ENCODE data around the gene BCAS3.

The BCAS3 gene

DNA sequence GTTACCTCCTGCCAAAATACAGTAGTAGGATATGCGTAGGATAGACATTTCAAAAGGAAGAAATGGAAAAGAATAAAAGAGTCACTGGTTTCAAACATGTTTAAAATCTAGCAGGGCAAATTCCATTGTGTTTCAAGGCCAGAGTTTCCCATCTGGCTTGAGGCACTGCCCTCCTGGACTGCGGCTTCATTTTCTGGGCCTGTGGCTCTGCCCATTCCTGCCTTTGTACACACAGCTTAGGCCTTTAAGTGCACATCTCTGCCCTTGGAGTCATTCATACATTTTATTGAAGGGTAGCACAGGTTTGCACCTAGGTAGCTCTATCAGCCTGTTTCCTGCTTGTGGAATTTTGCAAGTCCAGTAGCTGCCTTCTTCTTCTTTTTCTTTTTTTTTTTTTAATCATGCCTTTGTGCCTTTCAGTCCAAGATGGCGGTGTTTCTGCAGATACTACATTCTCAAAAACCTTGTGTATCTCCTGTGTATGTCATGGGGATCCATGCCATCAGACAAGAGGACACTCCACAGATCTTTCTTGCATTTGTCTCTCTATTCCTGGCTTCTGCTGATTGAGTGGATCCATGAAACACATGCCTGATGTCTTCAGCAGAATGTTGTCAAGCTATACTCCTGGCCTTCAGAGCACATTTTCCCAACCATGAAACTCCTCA, 282.9 kb downstream of the BCAS3 start:
- no peak overlapping the region for H3K9ac ChIP-seq (ENCODE audit: low read length)
- no peak overlapping the region for H4K8ac ChIP-seq (ENCODE audit: low read length)
- H2BK120ac ChIP-seq (ENCODE audit: low read depth, low read length), result no peak overlapping the region
- H4K91ac ChIP-seq (ENCODE audit: low read length), result peak overlapping the region; percentile 43
- peak overlapping the region in 1 of 2 experiments; percentile 61 for H2BK12ac ChIP-seq (ENCODE audit: low read length in 2 of 2)
- peaks cover 1% of the 10 kb centered on the region for H3K4me1 ChIP-seq (ENCODE audit: control insufficient read depth, insufficient read depth, low read depth, low read length)
- no peaks in the 10 kb centered on the region for H3K36me3 ChIP-seq (ENCODE audit: control insufficient read depth in 1 of 2, insufficient read depth in 2 of 2, low read depth in 1 of 2, low read length in 2 of 2)
- DNase-seq, result no peak
- 96% methylated on average over 3 of the region's 3 CpGs for WGBS
- H2AFZ ChIP-seq (ENCODE audit: low read depth, low read length), result no peak overlapping the region
- H3K27ac ChIP-seq (ENCODE audit: low read length, poor library complexity, severe bottlenecking), result no peak overlapping the region
- no peak overlapping the region for H3K4ac ChIP-seq (ENCODE audit: low read depth in 1 of 2, low read length in 2 of 2)
- peak overlapping the region in 1 of 2 experiments; percentile 26 for H3K18ac ChIP-seq (ENCODE audit: low read depth in 1 of 2, low read length in 2 of 2)
- H3K27me3 ChIP-seq (ENCODE audit: control insufficient read depth in 1 of 2, insufficient read depth in 1 of 2, low read length in 2 of 2), result no peaks in the 10 kb centered on the region
- H3K9me3 ChIP-seq (ENCODE audit: control insufficient read depth, low read length), result peaks cover 12% of the 10 kb centered on the region
- H3K14ac ChIP-seq (ENCODE audit: low read length in 2 of 2), result no peak overlapping the region
- no peak overlapping the region for H3K4me2 ChIP-seq (ENCODE audit: low read length, poor library complexity, severe bottlenecking)
- no peak overlapping the region for H2BK5ac ChIP-seq (ENCODE audit: low read depth, low read length, poor library complexity, severe bottlenecking)
- H3K79me1 ChIP-seq (replicated peaks; ENCODE audit: low read length, poor library complexity, severe bottlenecking), result no peaks in the 10 kb centered on the region
- H3K23ac ChIP-seq (ENCODE audit: low read length in 2 of 2), result no peak overlapping the region
- peak overlapping the region; percentile 68 for H2AK5ac ChIP-seq (ENCODE audit: low read length, severe bottlenecking)
- H3K4me3 ChIP-seq (ENCODE audit: insufficient read depth in 1 of 2, low read depth in 1 of 2, low read length in 2 of 2), result no peak overlapping the region
- no peak overlapping the region for H2BK15ac ChIP-seq (ENCODE audit: low read depth, poor library complexity, severe bottlenecking)

DNA sequence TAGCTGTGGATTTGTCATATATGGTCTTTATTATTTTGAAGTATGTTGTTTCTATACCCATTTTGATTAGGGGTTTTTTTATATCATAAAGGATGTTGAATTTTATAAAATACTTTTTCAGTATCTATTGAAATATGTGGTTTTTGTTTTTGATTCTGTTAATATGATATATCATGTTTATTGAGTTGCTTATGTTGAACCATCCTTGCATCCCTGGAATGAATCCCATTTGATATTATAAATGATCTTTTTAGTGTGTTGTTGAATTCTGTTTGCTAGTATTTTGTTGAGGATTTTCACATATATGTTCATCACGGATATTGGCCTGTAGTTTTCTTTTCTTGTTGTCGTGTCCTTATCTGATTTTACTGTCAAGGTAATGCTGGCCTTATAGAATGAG, 286.5 kb downstream of the BCAS3 start:
- H4K91ac ChIP-seq (ENCODE audit: low read length), result no peak overlapping the region
- H3K27ac ChIP-seq (ENCODE audit: low read length, poor library complexity, severe bottlenecking), result no peak overlapping the region
- 96% methylated on average over 2 of the region's 2 CpGs for WGBS
- no peak overlapping the region for H4K8ac ChIP-seq (ENCODE audit: low read length)
- no peaks in the 10 kb centered on the region for H3K36me3 ChIP-seq (ENCODE audit: control insufficient read depth in 1 of 2, insufficient read depth in 2 of 2, low read depth in 1 of 2, low read length in 2 of 2)
- H3K23ac ChIP-seq (ENCODE audit: low read length in 2 of 2), result no peak overlapping the region
- no peak for DNase-seq
- no peak overlapping the region for H3K4me2 ChIP-seq (ENCODE audit: low read length, poor library complexity, severe bottlenecking)
- peaks cover 4% of the 10 kb centered on the region for H3K79me1 ChIP-seq (replicated peaks; ENCODE audit: low read length, poor library complexity, severe bottlenecking)
- no peak overlapping the region for H3K4me3 ChIP-seq (ENCODE audit: insufficient read depth in 1 of 2, low read depth in 1 of 2, low read length in 2 of 2)
- no peak overlapping the region for H3K9ac ChIP-seq (ENCODE audit: low read length)
- H3K4me1 ChIP-seq (ENCODE audit: control insufficient read depth, insufficient read depth, low read depth, low read length), result no peaks in the 10 kb centered on the region
- H2BK15ac ChIP-seq (ENCODE audit: low read depth, poor library complexity, severe bottlenecking), result no peak overlapping the region
- H3K9me3 ChIP-seq (ENCODE audit: control insufficient read depth, low read length), result peaks cover 32% of the 10 kb centered on the region
- no peak overlapping the region for H2BK120ac ChIP-seq (ENCODE audit: low read depth, low read length)
- no peaks in the 10 kb centered on the region for H3K27me3 ChIP-seq (ENCODE audit: control insufficient read depth in 1 of 2, insufficient read depth in 1 of 2, low read length in 2 of 2)
- H3K14ac ChIP-seq (ENCODE audit: low read length in 2 of 2), result no peak overlapping the region
- H2AFZ ChIP-seq (ENCODE audit: low read depth, low read length), result no peak overlapping the region
- no peak overlapping the region for H2BK5ac ChIP-seq (ENCODE audit: low read depth, low read length, poor library complexity, severe bottlenecking)
- H3K4ac ChIP-seq (ENCODE audit: low read depth in 1 of 2, low read length in 2 of 2), result no peak overlapping the region
- H3K18ac ChIP-seq (ENCODE audit: low read depth in 1 of 2, low read length in 2 of 2), result no peak overlapping the region
- no peak overlapping the region for H2BK12ac ChIP-seq (ENCODE audit: low read length in 2 of 2)
- no peak overlapping the region for H2AK5ac ChIP-seq (ENCODE audit: low read length, severe bottlenecking)

DNA sequence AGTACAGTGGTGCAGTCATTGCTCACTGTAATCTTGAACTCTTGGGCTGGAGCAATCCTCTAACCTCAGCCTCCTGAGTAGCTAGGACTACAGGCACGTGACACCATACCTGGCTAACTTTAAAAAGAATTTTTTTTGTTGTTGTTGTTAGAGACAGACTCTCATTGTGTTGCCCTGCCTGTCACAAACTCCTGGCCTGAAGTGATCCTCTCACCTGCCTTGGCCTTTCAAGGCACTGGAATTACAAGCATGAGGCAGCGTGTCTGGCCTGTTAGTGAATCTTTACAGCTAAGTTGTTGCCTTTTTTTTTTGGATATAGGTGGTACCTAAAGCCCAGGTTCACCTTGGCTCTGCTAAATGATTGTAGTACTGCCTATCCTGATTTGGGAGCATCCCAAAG, 290.6 kb downstream of the BCAS3 start:
- H3K4me1 ChIP-seq (ENCODE audit: control insufficient read depth, insufficient read depth, low read depth, low read length), result no peaks in the 10 kb centered on the region
- no peak overlapping the region for H2AFZ ChIP-seq (ENCODE audit: low read depth, low read length)
- H3K79me1 ChIP-seq (replicated peaks; ENCODE audit: low read length, poor library complexity, severe bottlenecking), result peaks cover 4% of the 10 kb centered on the region
- no peak overlapping the region for H3K18ac ChIP-seq (ENCODE audit: low read depth in 1 of 2, low read length in 2 of 2)
- no peak overlapping the region for H2BK5ac ChIP-seq (ENCODE audit: low read depth, low read length, poor library complexity, severe bottlenecking)
- H3K9ac ChIP-seq (ENCODE audit: low read length), result no peak overlapping the region
- peak overlapping the region; percentile 49 for H2BK120ac ChIP-seq (ENCODE audit: low read depth, low read length)
- H3K14ac ChIP-seq (ENCODE audit: low read length in 2 of 2), result no peak overlapping the region
- no peak overlapping the region for H3K4ac ChIP-seq (ENCODE audit: low read depth in 1 of 2, low read length in 2 of 2)
- H3K23ac ChIP-seq (ENCODE audit: low read length in 2 of 2), result no peak overlapping the region
- no peaks in the 10 kb centered on the region for H3K27me3 ChIP-seq (ENCODE audit: control insufficient read depth in 1 of 2, insufficient read depth in 1 of 2, low read length in 2 of 2)
- no peak overlapping the region for H2BK12ac ChIP-seq (ENCODE audit: low read length in 2 of 2)
- no peak overlapping the region for H2BK15ac ChIP-seq (ENCODE audit: low read depth, poor library complexity, severe bottlenecking)
- H4K91ac ChIP-seq (ENCODE audit: low read length), result no peak overlapping the region
- H4K8ac ChIP-seq (ENCODE audit: low read length), result no peak overlapping the region
- WGBS, result 89% methylated on average over 2 of the region's 2 CpGs
- peaks cover 33% of the 10 kb centered on the region for H3K9me3 ChIP-seq (ENCODE audit: control insufficient read depth, low read length)
- no peak for DNase-seq
- no peak overlapping the region for H3K4me2 ChIP-seq (ENCODE audit: low read length, poor library complexity, severe bottlenecking)
- H3K27ac ChIP-seq (ENCODE audit: low read length, poor library complexity, severe bottlenecking), result no peak overlapping the region
- H3K4me3 ChIP-seq (ENCODE audit: insufficient read depth in 1 of 2, low read depth in 1 of 2, low read length in 2 of 2), result peak overlapping the region in 1 of 2 experiments; percentile 23
- H3K36me3 ChIP-seq (ENCODE audit: control insufficient read depth in 1 of 2, insufficient read depth in 2 of 2, low read depth in 1 of 2, low read length in 2 of 2), result no peaks in the 10 kb centered on the region
- H2AK5ac ChIP-seq (ENCODE audit: low read length, severe bottlenecking), result no peak overlapping the region

DNA sequence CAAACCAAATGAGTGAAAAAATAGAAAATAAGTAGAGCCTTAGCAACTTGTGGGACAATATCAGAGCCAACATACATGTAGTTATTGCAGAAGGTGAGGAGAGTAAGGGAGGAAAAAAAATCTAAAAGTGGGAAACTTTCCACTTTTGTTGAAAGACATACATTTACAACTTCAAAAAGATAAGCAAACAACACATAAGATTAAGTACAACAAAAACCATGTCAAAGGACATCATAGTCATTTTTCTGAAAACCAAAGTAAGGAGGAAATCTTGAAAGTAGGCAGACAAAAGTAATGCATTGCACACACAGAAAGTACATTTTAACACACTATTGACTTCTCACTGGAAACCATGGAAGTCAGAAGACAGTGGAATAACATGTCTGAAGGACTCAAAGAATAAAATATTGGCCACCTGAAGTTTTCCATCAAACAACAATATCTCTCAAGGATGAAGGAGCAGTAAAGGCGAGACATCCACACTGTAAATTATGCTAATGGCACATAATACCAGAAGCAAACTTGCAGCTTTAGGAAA, 291.9 kb downstream of the BCAS3 start:
- no peak overlapping the region for H2BK5ac ChIP-seq (ENCODE audit: low read depth, low read length, poor library complexity, severe bottlenecking)
- no peak overlapping the region for H3K4me3 ChIP-seq (ENCODE audit: insufficient read depth in 1 of 2, low read depth in 1 of 2, low read length in 2 of 2)
- H4K8ac ChIP-seq (ENCODE audit: low read length), result no peak overlapping the region
- no peak overlapping the region for H4K91ac ChIP-seq (ENCODE audit: low read length)
- peak; percentile 7 for DNase-seq
- no peak overlapping the region for H3K27ac ChIP-seq (ENCODE audit: low read length, poor library complexity, severe bottlenecking)
- no peak overlapping the region for H3K18ac ChIP-seq (ENCODE audit: low read depth in 1 of 2, low read length in 2 of 2)
- peaks cover 4% of the 10 kb centered on the region for H3K79me1 ChIP-seq (replicated peaks; ENCODE audit: low read length, poor library complexity, severe bottlenecking)
- no peak overlapping the region for H3K4me2 ChIP-seq (ENCODE audit: low read length, poor library complexity, severe bottlenecking)
- no peak overlapping the region for H3K9ac ChIP-seq (ENCODE audit: low read length)
- no peak overlapping the region for H2AFZ ChIP-seq (ENCODE audit: low read depth, low read length)
- H3K36me3 ChIP-seq (ENCODE audit: control insufficient read depth in 1 of 2, insufficient read depth in 2 of 2, low read depth in 1 of 2, low read length in 2 of 2), result no peaks in the 10 kb centered on the region
- H3K9me3 ChIP-seq (ENCODE audit: control insufficient read depth, low read length), result peaks cover 30% of the 10 kb centered on the region
- H3K23ac ChIP-seq (ENCODE audit: low read length in 2 of 2), result no peak overlapping the region
- H2BK120ac ChIP-seq (ENCODE audit: low read depth, low read length), result no peak overlapping the region
- no peaks in the 10 kb centered on the region for H3K27me3 ChIP-seq (ENCODE audit: control insufficient read depth in 1 of 2, insufficient read depth in 1 of 2, low read length in 2 of 2)
- H2BK12ac ChIP-seq (ENCODE audit: low read length in 2 of 2), result no peak overlapping the region
- no peak overlapping the region for H2BK15ac ChIP-seq (ENCODE audit: low read depth, poor library complexity, severe bottlenecking)
- no peak overlapping the region for H3K14ac ChIP-seq (ENCODE audit: low read length in 2 of 2)
- no peak overlapping the region for H3K4ac ChIP-seq (ENCODE audit: low read depth in 1 of 2, low read length in 2 of 2)
- H3K4me1 ChIP-seq (ENCODE audit: control insufficient read depth, insufficient read depth, low read depth, low read length), result no peaks in the 10 kb centered on the region
- H2AK5ac ChIP-seq (ENCODE audit: low read length, severe bottlenecking), result no peak overlapping the region
- WGBS, result no CpG with 5 or more reads among the region's 1 CpG

Data from mesenchymal stem cell (in vitro differentiated cells and primary cell).